NCI-H510A (cell line): ENCODE data around the gene SDHB.

Source experiments
- DNase-seq: peaks from one replicate; lab custom pipeline; 2025; lab: John Stamatoyannopoulos, UW

Gene SDHB

GRCh38 chr1:17045634-17046333 lies 8.0 kb downstream of the SDHB start:
- DNase-seq, result peak; percentile 57

GRCh38 chr1:17045150-17045549 lies 8.7 kb downstream of the SDHB start:
- DNase-seq, result no peak

- DNase-seq, result no peak
Observed at GRCh38 chr1:17043676-17044075, 10.2 kb downstream of the SDHB start.

- no peak for DNase-seq
Observed at GRCh38 chr1:17040135-17040534, 13.7 kb downstream of the SDHB start.

GRCh38 chr1:17039522-17039921 lies 14.3 kb downstream of the SDHB start:
- DNase-seq, result no peak

GRCh38 chr1:17033481-17033880 lies 20.4 kb downstream of the SDHB start:
- DNase-seq, result no peak

GRCh38 chr1:17032741-17033140 lies 21.1 kb downstream of the SDHB start:
- no peak for DNase-seq

- no peak for DNase-seq
Observed at GRCh38 chr1:17031436-17031835, 22.4 kb downstream of the SDHB start.

GRCh38 chr1:17030206-17030605 lies 23.6 kb downstream of the SDHB start:
- DNase-seq, result no peak

GRCh38 chr1:17028662-17029188 lies 25.1 kb downstream of the SDHB start:
- DNase-seq, result no peak

GRCh38 chr1:17027900-17028299 lies 25.9 kb downstream of the SDHB start:
- no peak for DNase-seq

GRCh38 chr1:17027403-17027802 lies 26.4 kb downstream of the SDHB start:
- DNase-seq, result no peak

GRCh38 chr1:17024721-17025120 lies 29.1 kb downstream of the SDHB start:
- DNase-seq, result no peak

- no peak for DNase-seq
Observed at GRCh38 chr1:17023573-17023972, 30.3 kb downstream of the SDHB start.

GRCh38 chr1:17023102-17023501 lies 30.7 kb downstream of the SDHB start:
- no peak for DNase-seq

- no peak for DNase-seq
Observed at GRCh38 chr1:17021896-17022295, 31.9 kb downstream of the SDHB start.

GRCh38 chr1:17020502-17020901 lies 33.3 kb downstream of the SDHB start:
- DNase-seq, result no peak

GRCh38 chr1:17018849-17019248 lies 35.0 kb downstream of the SDHB start:
- DNase-seq, result no peak

- no peak for DNase-seq
Observed at GRCh38 chr1:17017435-17017834, 36.4 kb downstream of the SDHB start.

GRCh38 chr1:17016317-17016661 lies 37.5 kb downstream of the SDHB start:
- DNase-seq, result no peak

- DNase-seq, result no peak
Observed at GRCh38 chr1:17014671-17015567, 38.9 kb downstream of the SDHB start.

- DNase-seq, result no peak
Observed at GRCh38 chr1:17013491-17014320, 40.1 kb downstream of the SDHB start.
